Right ventricle myocardium inferior (tissue), 1 donor: ENCODE measurements around the gene AEBP1. TPM values are rescaled to one million over a fixed set of nuclear protein-coding genes. Genes with fewer than 3 reads are reported as not detected.

Experiments used
- ATAC-seq: fragments of 200-7000 bp; cut with Tn5 transposase; one replicate; pipeline ENCODE4 v1.9.1; 2020; ENCODE audit warnings: mild to moderate bottlenecking, moderate library complexity
- DNase-seq: peaks from one replicate; pipeline ENCODE4 v3.0.0; 2021; ENCODE audit errors: missing footprints
- intact Hi-C: fragments of 100-400 bp; cut with DNase I; formaldehyde crosslinking; loops from one replicate; pipeline ENCODE4 v1.11.0; 2022
- total RNA-seq: library from RNA; stranded (reverse); fragmentation: NEBNext Ultra II Directional; extraction: Animal tissue kit (Norgen Biotek cat#: 25700); gene quantifications from one replicate; pipeline ENCODE4 v1.2.1, GENCODE V29; 2021
- donor health status: DM: no; HTN: yes; CAD: no; lungs with severe emphysema.

Gene AEBP1
- total RNA-seq, 1 donor from 2014 or later, result 13.6 TPM

DNA sequence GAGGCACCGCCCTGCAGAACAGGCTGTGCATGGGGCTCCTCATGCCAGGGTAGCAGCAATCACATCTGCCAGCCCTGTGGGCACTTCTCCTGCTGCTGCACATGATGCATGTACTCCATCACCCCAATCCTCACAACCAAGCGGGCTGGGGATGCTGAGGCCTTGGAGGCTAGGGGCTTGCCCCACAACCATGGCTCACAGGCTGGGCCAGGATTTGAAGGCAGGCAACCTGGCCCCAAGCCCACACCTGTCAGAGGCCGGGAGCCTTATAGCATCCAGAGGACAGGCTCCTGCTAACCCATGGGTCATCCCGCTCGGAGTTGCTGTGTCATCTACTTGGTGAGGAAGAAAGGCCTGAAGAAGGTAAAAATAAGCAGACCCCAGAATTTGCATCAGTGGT, 24.0 kb upstream of the AEBP1 start:
- no peak for ATAC-seq
- DNase-seq, result peak; percentile 31
- intact Hi-C loops, result no loop called here

DNA sequence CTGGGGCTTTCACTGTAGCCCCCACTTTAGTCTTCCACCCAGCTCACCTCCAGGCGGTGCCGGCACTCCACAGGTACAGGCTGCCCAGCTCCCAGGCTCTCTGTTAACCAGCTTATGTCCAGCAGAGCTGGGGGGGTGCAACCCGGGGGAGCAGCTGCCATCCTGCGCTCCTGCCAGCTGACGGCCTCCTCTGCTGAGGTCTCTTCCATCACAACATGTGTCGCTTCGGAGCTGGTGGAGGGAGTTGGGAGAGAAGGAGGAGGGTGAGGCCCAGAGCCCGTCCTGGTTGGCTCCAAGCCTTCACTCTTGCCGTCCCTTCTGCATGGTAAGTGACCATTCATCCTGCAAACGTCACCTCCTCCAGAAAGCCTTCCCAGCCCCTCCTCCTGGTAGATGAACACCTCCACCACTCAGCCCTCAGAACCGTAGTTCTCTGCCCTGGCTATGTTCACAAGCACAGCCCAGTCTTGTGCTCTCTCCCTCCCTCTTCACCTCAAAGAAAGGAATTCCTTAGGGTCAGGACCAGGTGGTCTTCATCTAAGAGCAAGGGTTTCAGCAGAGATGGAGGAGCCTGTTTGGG, 23.4 kb upstream of the AEBP1 start:
- DNase-seq (peak; percentile 66), ATAC-seq (no peak)
- intact Hi-C loops, result no loop called here

DNA sequence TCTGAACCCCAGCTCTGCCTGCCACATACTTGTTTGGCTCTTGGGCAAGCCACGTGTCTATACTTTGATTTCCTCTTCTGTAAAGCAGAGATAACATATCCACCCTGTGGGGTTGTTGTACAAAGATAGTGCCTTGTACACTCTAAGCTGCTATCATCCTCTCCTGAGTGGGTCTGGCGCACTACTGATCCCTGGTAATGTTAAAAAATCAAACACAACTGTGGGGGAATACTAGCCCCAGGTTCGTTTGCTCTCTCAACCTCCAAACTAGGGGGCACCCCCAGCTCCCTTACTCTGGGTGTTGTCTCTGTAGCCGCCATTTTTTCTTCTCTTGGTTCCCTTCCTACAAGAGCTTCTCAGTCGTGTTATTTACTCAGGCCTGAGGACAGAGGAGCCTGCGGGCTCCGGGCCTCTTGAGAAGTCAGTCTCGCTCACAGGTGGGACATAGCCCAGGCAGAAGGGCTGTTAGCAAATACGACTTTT, 22.8 kb upstream of the AEBP1 start:
- no peak for ATAC-seq
- peak; percentile 39 for DNase-seq
- intact Hi-C loops, result no loop called here

DNA sequence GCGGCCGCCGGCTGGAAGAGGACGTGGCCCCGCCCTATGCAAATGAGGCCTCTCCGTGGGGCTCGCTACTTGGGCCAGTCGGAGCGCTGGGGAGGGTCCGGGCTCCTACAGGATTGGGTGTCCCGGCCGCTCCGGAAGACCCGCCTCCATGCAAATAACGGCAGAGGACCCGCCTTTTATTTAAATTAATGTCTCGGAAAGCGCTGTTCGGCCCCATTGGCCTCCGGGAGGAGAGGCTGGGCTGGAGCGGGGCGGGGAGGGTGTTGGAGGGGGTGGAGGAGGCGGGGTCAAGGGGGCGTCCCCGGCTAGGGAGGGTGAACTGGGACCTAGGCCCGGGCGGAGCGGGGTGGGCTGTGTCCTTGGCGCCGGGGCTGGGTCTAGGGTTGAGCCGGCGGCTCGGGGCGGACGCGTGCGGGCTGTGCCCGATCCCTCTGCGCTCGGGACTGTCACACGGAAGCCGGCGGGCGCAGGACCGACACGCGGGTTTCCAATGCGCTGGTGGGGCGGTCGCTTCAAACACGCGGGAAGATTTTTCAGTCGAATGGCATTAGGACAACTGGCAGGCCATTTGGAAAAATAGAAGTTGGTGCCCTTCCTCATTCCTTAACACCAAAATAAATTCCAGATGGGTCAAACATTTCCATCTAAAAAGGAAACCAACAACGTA, 21.5 kb upstream of the AEBP1 start:
- intact Hi-C loops, result loop anchor here (2.0 kb wide), 1 partner anchor 40 kb away; the partner anchor contains the start of gene POLD2
- ATAC-seq, result peak; percentile 96
- DNase-seq, result peak; percentile 100

DNA sequence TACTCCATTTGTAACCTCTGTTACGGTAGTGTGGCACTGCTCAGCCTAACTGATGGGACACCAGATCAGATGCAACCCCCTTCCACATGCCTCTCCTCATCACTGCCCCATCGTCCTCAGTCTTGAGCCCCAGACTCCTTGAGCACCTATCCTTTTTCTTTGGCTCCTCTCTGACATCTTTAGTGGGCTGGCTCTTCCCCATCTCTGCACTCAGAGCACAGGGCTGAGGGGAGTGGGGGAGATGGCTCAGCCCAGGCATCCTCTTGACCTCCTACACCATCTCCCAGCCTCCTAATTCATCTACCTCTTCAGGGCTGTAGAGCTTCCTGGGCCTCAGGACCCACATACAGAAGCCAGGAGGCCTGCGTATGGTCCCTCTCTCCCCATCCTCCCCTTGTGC, 20.3 kb upstream of the AEBP1 start:
- ATAC-seq, result no peak
- intact Hi-C loops, result loop anchor here (2.0 kb wide), 1 partner anchor 39 kb away; the partner anchor contains the start of gene POLD2
- DNase-seq, result peak; percentile 58

DNA sequence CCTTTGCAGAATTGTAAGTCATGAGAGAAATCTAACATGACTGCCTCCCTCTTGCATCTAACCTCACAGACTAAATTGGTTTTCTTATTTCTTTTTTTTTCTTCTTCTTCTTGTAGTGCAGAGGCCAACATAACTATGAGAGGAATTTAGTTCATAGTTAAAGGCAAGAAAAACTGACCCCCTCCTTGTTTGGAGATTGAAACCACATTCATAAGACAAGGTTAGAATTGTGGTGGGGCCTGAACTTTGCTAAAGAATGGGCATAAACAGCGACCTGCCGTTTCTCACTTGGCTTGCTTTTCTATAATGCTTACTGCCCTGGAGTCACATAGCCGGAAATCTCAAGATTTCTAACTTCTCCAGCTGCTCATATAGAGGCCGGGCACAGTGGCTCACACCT, 19.4 kb upstream of the AEBP1 start:
- no peak for DNase-seq
- ATAC-seq, result no peak
- intact Hi-C loops, result no loop called here

DNA sequence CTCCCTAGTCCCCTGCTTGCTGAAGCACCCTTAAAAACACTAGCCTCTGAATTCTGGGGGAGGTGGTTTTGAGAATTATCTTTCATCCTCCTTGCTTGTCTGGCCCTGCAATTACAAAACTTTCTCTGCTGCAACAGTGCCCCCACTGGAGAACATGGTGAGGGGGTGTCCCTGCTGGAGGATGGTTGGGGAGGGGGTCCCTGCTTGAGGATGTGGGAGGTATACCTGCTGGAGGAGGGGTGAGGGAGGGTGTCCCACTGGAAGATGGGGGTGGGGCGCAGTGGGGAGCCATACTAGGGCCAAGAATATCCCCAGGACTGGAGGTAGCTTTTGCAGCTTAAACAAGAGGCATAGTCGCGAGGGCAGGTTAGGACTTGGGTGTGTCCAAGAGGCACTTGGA, 18.6 kb upstream of the AEBP1 start:
- ATAC-seq, result no peak
- peak; percentile 22 for DNase-seq
- intact Hi-C loops, result no loop called here

DNA sequence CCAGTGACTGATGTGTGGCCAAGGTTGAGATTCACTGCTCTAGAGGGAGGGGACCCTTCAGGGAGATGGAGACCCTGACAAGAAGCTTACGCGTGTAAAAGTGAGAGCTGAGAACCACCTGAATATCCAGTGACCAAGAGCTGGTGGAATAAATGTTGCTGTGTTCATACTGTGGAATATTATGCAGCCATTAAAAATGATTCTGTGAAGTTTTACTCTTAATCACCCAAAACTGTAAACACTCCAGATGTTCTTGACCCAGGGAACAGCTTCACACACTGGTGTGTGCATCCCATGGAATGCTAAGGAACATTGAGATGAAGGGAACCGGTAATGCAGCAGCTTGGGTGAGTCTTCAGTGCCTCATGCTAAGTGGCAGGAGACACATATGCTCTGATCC, 17.5 kb upstream of the AEBP1 start:
- DNase-seq (peak; percentile 5), ATAC-seq (no peak)
- intact Hi-C loops, result no loop called here

DNA sequence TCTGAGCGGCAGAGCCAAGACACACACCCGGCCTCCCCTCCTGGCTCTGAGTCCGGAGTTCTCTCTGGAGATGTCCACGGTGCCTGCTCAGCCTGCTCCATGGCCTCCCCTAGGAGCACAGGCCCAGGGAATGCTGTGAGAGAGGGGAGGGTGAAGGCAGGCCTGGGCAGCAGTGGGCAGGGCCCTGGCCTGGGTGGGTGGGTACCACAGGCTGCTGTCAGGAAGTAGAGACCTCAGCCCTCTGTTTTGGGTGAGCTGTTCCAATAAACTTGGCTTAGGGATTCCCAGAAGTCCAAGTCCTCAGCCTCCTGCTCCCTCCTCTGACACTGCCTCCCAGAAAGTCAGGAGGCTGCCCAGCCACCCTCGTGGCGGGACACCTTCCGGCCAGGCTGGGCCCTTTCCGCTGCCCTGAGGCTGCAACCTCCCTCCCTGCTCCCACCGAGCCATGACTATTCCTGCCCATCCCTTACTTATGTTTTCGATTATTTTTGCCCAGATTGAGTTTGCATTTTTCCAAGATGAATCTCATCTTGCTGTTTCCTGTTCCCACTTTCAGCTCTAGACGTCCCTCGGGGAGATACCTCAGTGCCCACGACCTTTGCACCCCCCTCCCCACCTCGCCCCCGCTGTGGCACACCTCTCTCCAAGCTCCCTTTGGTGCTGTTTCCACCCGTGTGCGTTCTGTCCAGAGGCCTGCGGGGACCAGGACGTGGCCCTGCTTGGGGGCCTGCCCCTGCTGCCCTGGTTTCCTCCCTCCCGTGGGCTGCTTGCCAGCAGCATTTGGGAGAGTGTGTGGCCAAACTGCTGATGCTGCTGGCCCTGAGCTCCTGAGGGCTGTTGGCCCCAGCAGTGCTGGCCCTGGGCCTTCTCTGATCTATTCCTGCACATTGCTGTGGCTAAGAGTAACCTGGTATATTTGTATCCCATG, 16.0 kb upstream of the AEBP1 start:
- intact Hi-C loops, result no loop called here
- DNase-seq (peak; percentile 88), ATAC-seq (peak; percentile 84)

DNA sequence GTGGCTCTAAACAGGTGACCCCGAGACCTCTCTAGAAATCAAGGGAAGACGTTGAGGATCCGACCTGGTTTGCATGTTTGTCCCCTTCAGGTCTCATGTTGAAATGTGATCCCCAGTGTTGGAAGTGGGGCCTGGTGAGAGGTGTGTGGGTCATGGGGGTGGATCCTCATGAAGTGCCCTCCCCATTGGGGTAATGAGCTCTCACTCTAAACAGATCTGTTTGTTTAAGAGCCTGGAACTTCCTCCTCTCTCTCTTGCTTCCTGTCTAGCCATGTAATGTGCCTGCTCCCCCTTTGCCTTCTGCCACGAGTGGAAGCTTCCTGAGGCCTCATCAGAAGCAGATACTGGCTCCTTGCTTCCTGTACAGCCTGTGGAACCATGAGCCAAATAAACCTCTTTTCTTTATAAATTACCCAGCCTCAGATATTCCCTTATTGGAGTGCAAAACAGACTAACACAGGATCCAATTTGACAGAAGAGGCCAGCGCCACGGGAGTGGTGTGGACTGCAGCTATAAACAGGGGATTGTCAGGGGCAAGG, 11.0 kb upstream of the AEBP1 start:
- no peak for ATAC-seq
- DNase-seq, result peak; percentile 49
- intact Hi-C loops, result no loop called here

DNA sequence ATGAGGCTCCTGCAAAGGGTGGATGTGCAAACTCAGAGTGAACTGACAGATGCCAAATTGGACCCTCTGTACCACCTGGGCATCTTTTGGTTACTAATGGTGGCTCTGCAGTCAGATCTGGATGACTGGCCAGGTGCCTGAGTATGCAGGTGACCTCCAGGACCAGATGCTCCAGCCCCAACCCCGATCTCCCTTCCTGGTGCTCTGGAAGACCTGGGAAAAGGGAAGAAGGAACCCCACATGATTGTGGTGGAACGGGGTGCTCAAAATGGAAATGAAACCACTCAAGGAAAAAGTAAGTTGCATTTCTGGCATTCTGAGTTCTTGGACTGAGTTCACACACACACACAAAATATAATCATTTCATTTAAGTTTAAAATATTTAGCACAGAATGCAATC, 9.8 kb upstream of the AEBP1 start:
- no peak for ATAC-seq
- intact Hi-C loops, result no loop called here
- no peak for DNase-seq

DNA sequence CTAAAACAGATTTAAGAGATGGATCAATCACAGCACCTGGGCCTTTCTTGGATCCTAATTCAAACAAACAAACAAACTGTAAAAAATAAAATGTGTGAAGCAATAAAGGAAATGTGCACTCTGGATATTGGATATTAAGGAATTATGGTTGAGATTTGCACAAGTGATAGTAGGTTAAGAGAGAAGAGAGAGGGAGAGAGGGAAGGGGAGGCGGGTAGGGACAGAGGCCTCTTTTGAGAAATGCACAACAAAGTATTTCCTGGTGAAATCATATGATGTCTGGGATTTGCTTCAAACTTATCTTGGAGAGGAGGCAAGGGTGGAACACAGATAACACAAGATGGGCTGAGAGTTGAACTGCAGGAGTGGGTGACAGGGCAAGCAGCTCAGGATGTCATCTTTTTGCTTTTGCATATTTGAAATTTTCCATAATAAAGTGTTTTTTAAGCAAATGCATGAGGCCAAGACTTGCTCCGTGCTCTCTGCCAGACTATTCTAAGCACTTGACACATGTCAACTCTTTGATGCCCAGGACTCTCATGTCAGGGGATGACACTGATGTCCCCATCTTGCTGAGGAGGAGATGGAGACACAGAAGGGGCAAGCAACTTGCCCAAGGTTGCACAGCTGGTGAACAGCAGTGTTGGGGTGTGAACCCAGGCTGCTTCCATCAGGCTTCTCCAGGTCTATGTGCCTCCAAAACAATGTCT, 9.1 kb upstream of the AEBP1 start:
- ATAC-seq (no peak), DNase-seq (peak; percentile 35)
- intact Hi-C loops, result no loop called here

DNA sequence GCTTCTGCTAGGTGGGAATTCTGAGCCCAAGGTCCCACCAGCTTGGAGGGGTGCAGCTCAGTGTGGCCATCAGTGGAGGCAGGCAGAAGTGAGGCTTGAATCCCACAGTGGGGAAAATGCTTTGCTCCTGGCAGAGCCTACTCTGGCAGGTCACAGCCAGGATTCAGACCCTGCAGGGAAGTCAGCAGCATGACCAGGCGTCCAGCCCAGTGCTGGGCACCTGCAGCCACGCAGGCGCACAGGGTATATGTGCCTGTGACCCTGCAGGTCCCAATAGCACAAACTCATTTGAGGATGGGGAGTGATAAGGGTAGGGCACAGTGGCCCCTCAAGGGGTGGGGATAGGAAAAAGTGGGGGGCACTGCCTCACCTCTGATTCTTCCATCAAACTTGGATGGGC, 8.4 kb upstream of the AEBP1 start:
- intact Hi-C loops, result no loop called here
- ATAC-seq (no peak), DNase-seq (peak; percentile 20)

DNA sequence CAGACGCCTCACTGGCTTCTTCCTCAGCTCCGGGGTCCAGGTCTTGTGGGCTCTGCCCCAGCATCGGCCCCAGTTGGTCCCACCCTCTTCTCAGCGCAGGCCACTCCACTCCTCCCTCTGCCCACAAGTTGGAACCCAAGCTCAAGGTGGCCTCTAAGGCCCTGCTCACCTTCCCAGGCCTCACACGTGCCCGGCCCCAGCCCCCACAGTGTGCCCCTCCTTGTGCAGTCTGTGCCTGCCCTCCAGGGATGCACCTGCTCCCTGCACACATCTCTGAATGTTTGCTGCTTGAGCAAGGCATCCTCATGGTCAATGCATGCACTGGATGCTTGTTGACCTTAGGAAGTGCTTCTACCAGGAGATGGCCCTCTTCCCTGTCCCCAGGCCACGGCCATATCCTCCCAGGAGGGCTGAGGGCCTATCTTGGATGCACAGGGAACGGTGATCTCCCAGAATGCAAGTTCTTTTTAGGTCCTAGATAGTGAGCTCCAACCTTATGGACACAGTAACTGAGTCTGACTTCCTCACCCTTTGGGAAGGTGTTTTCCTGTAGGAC, 7.7 kb upstream of the AEBP1 start:
- intact Hi-C loops, result no loop called here
- ATAC-seq (no peak), DNase-seq (peak; percentile 39)

DNA sequence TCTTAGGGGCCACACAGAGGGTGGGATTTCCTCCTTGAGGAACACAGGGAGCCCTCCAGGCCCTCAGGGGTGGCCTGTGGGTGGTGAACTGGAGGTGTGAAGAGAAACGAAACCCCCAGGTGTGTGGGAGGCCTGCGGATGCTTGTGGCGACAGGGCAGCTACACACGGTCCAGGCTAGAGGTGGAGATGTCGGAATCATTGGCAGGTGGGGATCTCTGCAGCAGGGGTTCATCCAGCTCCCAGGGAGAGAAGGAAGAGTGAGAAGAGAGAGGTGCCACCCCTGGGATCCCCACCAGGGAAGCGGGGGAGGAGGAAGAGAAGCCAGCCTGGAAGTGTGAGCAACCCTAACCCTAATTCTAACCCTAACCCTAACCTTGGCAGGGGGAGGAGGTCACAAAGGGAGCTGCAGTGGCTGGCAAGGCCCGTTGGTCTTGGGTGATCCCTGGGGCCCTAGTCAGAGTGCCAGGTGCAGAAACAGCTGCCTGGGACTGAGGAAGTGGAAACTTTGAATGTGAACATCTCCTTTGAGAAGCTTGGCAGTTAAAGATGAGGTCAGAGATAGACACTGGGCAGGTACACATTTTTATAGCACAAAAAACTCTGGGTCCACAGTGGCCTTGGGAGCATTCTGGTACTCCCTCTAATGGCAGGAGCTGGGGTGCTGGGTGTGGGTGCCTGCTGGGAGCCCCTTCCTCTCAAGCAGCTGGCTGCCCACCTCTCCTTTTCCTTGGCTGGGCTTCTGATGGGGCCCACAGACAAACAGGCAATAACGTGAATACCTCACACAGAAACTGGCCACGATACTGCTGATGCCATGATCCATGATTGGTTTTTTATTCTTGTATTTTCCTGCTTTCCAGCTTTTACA, 6.8 kb upstream of the AEBP1 start:
- DNase-seq (peak; percentile 41), ATAC-seq (no peak)
- intact Hi-C loops, result no loop called here

DNA sequence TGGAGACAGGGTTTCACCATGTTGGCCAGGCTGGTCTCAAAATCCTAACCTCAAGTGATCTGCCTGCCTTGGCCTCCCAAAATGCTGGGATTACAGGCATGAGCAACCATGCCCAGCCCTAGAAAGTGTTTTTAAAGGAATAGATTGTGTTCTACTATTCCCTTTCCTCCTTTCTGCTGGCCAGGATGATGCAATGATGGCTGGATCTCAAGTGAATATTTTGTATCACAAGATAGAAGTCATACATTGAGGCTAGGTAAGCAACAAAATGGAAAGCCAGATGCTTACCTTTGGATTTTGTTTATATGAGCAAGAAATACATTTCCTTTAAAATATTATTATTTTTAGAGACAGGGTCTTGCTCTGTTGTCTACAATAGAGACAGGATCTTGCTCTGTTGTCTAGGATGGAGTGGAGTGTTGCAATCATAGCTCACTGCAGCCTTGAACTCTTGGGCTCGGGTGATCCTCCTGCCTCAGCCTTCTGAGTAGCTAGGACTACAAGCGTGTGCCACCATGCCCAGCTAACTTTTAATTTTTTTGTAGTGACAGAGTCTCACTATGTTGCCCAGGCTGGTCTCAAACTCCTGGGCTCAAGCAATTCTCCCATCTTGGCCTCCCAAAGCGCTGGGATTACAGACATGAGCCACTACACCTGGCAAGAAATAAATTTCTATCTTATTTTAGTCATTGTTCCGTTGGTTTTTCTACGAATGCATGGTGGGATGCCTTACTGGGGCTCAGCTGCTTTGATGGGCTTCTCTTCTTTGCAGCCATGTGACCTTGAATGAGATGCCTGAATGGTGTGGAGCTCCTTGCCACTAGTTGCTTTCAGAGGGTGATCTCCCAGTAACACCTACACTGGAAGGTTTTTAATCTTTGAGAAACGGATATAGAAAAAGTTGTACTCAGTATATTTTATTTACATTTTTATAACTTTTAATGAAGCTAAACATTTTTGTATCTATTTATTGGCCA, 5.8 kb upstream of the AEBP1 start:
- peak; percentile 4 for DNase-seq
- intact Hi-C loops, result no loop called here
- no peak for ATAC-seq
